ENCODE results near the gene UBN2. TPM values are rescaled to one million over a fixed set of nuclear protein-coding genes. Genes with fewer than 3 reads are reported as not detected.
A peak's percentile ranks its signal among the peaks of the same experiment; 100 is the strongest.

Gene UBN2
- total and polyA plus RNA-seq, 2 of the 13 experiments (the other 11 are each of a cell fraction or from before 2014, with no cell fraction given), result 5.6 to 5.7 TPM

- no peak for TF ChIP-seq STAT6 (CRISPR knock-in tag; IDR thresholded peaks at IDR 0.05; ENCODE audit: borderline replicate concordance)
- no peak for TF ChIP-seq ZC3H4 (CRISPR knock-in tag; IDR thresholded peaks at IDR 0.05; ENCODE audit: borderline replicate concordance)
- no peak for TF ChIP-seq ZMYM3 (CRISPR knock-in tag; IDR thresholded peaks at IDR 0.05)
- no peak for TF ChIP-seq SALL2 (CRISPR knock-in tag; IDR thresholded peaks at IDR 0.05)
- no peak for TF ChIP-seq KLF9 (CRISPR knock-in tag; IDR thresholded peaks at IDR 0.05; ENCODE audit: low read depth)
- no peak for TF ChIP-seq ZNF713 (CRISPR knock-in tag; IDR thresholded peaks at IDR 0.05)
- no peak for TF ChIP-seq ATAD3A (CRISPR knock-in tag; IDR thresholded peaks at IDR 0.05)
- TF ChIP-seq LRRFIP1 (CRISPR knock-in tag; conservative IDR thresholded peaks at IDR 0.05), result no peak
- TF ChIP-seq ZNF530 (CRISPR knock-in tag; IDR thresholded peaks at IDR 0.05; ENCODE audit: low read depth), result no peak
- TF ChIP-seq, protein P1, sequence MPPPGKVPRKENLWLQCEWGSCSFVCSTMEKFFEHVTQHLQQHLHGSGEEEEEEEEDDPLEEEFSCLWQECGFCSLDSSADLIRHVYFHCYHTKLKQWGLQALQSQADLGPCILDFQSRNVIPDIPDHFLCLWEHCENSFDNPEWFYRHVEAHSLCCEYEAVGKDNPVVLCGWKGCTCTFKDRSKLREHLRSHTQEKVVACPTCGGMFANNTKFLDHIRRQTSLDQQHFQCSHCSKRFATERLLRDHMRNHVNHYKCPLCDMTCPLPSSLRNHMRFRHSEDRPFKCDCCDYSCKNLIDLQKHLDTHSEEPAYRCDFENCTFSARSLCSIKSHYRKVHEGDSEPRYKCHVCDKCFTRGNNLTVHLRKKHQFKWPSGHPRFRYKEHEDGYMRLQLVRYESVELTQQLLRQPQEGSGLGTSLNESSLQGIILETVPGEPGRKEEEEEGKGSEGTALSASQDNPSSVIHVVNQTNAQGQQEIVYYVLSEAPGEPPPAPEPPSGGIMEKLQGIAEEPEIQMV (CRISPR knock-in tag; IDR thresholded peaks at IDR 0.05; ENCODE audit: low read depth), result no peak
- TF ChIP-seq RELA (CRISPR knock-in tag; IDR thresholded peaks at IDR 0.05), result no peak
- no peak for TF ChIP-seq DMTF1 (CRISPR knock-in tag; IDR thresholded peaks at IDR 0.05)
- peak; percentile 76 for TF ChIP-seq HNF4A (CRISPR knock-in tag; IDR thresholded peaks at IDR 0.05)
- TF ChIP-seq CBX5 (CRISPR knock-in tag; IDR thresholded peaks at IDR 0.05; ENCODE audit: borderline replicate concordance), result no peak
- TF ChIP-seq ZNF772 (CRISPR knock-in tag; IDR thresholded peaks at IDR 0.05), result 0 out of 2 replicates have a peak, but pooled peaks have one; percentile 42
- TF ChIP-seq, protein P2, sequence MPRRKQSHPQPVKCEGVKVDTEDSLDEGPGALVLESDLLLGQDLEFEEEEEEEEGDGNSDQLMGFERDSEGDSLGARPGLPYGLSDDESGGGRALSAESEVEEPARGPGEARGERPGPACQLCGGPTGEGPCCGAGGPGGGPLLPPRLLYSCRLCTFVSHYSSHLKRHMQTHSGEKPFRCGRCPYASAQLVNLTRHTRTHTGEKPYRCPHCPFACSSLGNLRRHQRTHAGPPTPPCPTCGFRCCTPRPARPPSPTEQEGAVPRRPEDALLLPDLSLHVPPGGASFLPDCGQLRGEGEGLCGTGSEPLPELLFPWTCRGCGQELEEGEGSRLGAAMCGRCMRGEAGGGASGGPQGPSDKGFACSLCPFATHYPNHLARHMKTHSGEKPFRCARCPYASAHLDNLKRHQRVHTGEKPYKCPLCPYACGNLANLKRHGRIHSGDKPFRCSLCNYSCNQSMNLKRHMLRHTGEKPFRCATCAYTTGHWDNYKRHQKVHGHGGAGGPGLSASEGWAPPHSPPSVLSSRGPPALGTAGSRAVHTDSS (CRISPR knock-in tag; conservative IDR thresholded peaks at IDR 0.05), result no peak
- no peak for TF ChIP-seq RXRA (CRISPR knock-in tag; IDR thresholded peaks at IDR 0.05)
Measured at GRCh38 chr7:139294951-139295575, 64.0 kb downstream of the UBN2 start (continued).
